Effector memory CD4-positive, alpha-beta T cell (primary cell): ENCODE data around the gene CDH20.

Source experiments
- DNase-seq, 3 donors: peaks; one replicate each; pipeline ENCODE4 v3.0.0-alpha.2; 2020
- H3K27ac ChIP-seq: 2 replicates; pipeline ENCODE4 v1.7.0; 2013; ENCODE audit warnings: mild to moderate bottlenecking, low read length, moderate library complexity; ENCODE audit not compliant: insufficient read depth, poor library complexity, severe bottlenecking
- H3K27me3 ChIP-seq: replicated peaks from 2 replicates; pipeline ENCODE4 v1.7.0; 2013; ENCODE audit warnings: mild to moderate bottlenecking, low read length; ENCODE audit not compliant: insufficient read depth, control insufficient read depth, poor library complexity, severe bottlenecking
- H3K36me3 ChIP-seq: 2 replicates; pipeline ENCODE4 v1.7.0; 2013; ENCODE audit warnings: mild to moderate bottlenecking, low read length, moderate library complexity; ENCODE audit not compliant: control insufficient read depth, insufficient read depth
- H3K4me1 ChIP-seq: 2 replicates; pipeline ENCODE4 v1.7.0; 2013; ENCODE audit warnings: low read length, mild to moderate bottlenecking; ENCODE audit not compliant: control insufficient read depth, insufficient read depth, poor library complexity, severe bottlenecking
- H3K4me3 ChIP-seq: 2 replicates; pipeline ENCODE4 v1.7.0; 2013; ENCODE audit warnings: low read length, low read depth, mild to moderate bottlenecking; ENCODE audit not compliant: insufficient read depth, poor library complexity, severe bottlenecking
- H3K9me3 ChIP-seq: 2 replicates; pipeline ENCODE4 v1.7.0; 2013; ENCODE audit warnings: mild to moderate bottlenecking, low read length, moderate library complexity; ENCODE audit not compliant: control insufficient read depth
- total RNA-seq, 3 donors: gene quantifications; one replicate each; lab custom pipeline; 2026; lab: John Stamatoyannopoulos, UW

The CDH20 gene
- total RNA-seq = 0 to 1.2 (median 0.17) reads per million in 3 donors

DNA sequence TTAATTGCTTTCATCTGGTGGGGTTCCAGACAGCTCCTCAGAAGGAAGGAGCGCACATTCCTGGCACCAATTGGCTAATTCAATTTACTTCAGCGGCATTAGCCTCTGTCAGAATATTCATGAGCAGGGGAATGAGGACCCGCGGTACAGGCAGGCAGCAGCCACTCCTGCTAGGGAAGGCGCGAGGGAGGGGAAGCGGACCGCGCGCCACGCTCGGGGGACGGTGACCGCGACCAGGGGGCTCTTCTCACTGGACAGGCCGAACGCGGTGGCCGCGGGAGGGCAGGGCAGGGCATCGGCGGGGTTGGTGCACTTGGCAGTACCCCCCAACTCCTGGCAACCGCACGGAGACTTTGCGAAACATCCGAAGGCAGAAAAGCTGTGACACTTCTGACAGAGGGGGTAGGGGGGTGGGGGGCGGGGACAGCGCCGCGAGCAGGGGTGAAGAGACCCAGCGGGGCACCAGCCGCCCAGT is at the start of gene CDH20:
Gene CDH20, plus strand, starts transcription at position 160 of the 475 bp plus-strand sequence.
- H3K36me3 ChIP-seq = no peaks in the 10 kb centered on the region
- H3K27ac ChIP-seq = no peak within 1 kb of the TSS
- H3K4me3 ChIP-seq = no peak within 1 kb of the TSS
- no peak for DNase-seq
- H3K4me1 ChIP-seq = no peaks in the 10 kb centered on the region
- no peaks in the 10 kb centered on the region for H3K27me3 ChIP-seq
- H3K9me3 ChIP-seq = no peaks in the 10 kb centered on the region

DNA sequence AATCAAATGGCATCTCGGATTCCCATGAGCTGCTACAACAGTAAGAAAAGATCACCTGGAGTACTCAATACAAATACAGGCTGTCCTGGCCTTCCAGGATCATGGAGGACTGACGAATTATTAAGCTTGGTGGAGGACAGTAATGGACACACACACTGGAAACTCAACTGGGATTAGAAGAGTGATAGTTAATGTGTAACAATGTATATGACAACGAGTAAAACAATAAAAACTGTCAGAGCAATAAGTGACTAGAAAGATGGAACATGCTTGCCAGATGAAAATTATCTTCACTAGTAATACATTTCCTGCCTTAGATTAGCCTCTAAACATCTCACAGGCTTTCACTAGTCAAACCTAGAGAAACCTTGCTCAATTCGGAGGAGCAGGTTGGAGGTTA is 49.2 kb upstream of the CDH20 start:
- no peak overlapping the region for H3K4me3 ChIP-seq
- no peaks in the 10 kb centered on the region for H3K9me3 ChIP-seq
- no peaks in the 10 kb centered on the region for H3K36me3 ChIP-seq
- no peak for DNase-seq
- H3K27ac ChIP-seq = no peak overlapping the region
- H3K27me3 ChIP-seq = no peaks in the 10 kb centered on the region
- H3K4me1 ChIP-seq = no peaks in the 10 kb centered on the region

DNA sequence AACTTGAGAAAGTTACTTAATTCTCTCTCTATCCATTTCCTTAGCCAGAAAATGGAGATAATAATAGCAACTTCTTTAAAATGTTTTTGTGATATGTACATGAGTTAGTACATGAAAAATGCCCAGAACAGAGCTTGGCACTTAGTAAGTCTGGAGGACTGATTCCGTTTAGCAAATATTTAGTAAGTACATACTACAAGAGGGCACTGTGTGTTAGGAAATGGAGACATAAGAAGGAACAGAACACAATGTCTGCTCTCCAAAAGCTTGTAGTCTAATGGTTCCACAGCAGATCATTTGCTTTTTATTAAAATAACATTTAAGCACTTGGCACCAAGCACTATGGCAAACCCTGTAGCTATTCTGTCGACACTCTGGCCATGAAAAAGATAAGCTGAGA is 47.5 kb upstream of the CDH20 start:
- Histone ChIP-seq H3K4me3 (no peak overlapping the region), H3K27me3 (no peaks in the 10 kb centered on the region), H3K27ac (no peak overlapping the region), H3K4me1 (no peaks in the 10 kb centered on the region), H3K36me3 (no peaks in the 10 kb centered on the region), H3K9me3 (no peaks in the 10 kb centered on the region)
- no peak for DNase-seq

DNA sequence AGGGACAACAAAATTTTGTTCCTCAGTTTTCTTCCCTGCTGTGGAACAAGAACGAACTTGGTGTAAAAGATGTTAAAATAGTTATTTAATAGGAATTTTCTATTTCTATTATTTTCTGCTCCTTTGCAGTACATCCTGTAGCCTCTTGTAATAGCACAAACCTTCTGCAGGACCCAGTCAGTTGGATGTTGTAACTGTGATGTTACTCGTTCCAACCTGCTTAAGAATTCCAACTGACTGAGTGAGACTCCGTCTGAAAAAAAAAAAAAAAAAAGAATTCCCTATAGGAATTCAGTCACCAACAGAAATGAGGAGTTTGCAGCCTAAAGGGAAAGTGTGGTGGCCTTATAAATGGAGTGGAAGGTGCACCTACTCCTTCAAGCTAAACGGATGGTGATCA is 46.4 kb upstream of the CDH20 start:
- Histone ChIP-seq H3K4me1 (no peaks in the 10 kb centered on the region), H3K9me3 (no peaks in the 10 kb centered on the region), H3K27me3 (no peaks in the 10 kb centered on the region), H3K27ac (no peak overlapping the region), H3K4me3 (no peak overlapping the region), H3K36me3 (no peaks in the 10 kb centered on the region)
- no peak for DNase-seq

DNA sequence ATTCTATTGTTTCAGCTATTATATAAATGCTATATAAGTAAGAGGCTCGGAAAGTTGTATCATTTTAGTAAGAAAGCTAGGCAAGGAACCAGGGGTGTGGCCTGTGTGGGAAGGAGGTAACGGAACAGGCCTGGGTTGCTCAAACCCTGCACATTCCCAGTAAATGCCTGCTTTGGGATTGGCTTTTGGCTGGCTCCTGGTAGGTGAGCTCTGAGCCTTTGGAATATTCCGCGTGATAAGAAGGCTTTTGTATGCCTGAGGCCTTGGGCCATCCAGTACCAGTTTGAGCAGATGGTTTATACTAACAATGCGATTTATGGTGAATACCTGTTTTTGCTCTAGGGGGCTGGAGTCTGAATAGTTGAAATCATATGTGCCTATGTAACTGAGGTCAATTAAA is 42.6 kb upstream of the CDH20 start:
- DNase-seq = no peak
- H3K4me1 ChIP-seq = no peaks in the 10 kb centered on the region
- H3K4me3 ChIP-seq = no peak overlapping the region
- no peaks in the 10 kb centered on the region for H3K9me3 ChIP-seq
- H3K36me3 ChIP-seq = no peaks in the 10 kb centered on the region
- H3K27ac ChIP-seq = no peak overlapping the region
- no peaks in the 10 kb centered on the region for H3K27me3 ChIP-seq

DNA sequence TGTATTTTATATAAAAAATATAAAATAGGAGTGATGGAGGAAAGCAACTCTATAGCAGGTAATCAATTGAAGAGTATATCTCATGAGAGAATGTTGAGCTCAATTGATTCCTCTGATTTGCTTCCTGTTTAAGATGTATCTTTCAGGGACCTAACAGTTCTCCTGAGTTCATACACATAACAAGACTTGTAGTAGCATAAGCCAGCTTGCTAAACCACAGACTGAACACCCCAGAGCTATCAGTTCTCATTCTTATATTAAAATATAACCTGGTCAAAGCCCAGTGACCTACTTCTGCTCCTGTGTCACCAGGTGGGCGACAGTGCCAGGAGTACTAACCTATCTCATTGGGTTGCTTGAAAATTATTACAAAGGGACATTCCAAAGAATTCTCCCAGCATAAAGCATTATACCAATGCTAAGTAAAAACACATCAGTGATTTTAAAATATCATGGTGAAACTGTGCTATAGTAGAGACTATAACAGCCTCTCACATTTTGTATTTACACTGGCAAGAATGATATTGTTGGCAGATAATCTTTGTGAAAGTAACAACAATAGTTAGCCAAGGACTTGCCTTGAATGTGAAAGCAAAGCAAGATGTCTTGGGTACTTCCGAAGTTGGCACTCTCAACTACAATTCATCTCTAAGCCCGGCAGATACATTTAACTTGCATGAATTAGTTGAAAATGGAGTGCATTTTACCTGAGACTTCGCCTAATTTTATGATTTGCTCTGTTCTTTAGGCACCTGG is 40.8 kb upstream of the CDH20 start:
- H3K9me3 ChIP-seq = no peaks in the 10 kb centered on the region
- H3K4me3 ChIP-seq = no peak overlapping the region
- no peaks in the 10 kb centered on the region for H3K4me1 ChIP-seq
- H3K27me3 ChIP-seq = no peaks in the 10 kb centered on the region
- no peak for DNase-seq
- no peaks in the 10 kb centered on the region for H3K36me3 ChIP-seq
- H3K27ac ChIP-seq = no peak overlapping the region

DNA sequence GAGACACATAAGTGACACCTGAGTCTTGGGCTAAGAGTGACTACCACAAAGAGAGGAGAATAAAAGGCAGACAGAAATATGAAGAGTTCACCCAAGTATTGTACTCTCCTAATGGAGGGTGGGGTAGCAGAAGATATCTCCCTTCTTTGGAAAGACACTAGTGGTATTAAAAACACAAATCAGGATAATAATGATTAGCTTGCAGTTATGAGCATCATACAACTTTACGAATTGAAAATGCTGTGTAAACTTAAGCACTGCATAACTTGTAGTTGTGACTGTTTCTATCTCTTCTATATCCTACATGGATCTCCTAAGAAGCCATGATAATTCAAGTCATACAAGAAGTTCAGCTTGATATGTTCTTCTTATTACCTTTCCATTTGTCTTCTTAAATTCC is 38.1 kb upstream of the CDH20 start:
- no peak for DNase-seq

DNA sequence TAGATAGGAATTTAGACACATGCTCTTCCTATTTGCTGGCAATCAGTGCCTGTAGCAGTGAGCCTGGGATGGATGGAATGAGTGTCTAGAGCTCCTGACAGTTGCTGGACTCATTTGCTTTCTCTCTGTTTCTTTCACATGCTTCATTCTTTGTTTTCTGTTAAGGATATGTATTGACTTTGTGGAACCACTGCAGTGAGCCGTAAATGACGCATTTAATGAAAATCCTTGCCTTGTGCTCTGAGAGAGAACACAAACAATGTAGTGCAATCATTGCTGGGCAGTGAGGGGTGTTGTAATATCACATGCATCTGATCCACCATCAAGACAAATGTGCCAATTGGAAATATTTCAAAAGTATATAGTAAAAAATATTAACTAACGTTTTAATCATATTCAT is 25.2 kb upstream of the CDH20 start:
- no peaks in the 10 kb centered on the region for H3K4me1 ChIP-seq
- no peaks in the 10 kb centered on the region for H3K36me3 ChIP-seq
- no peaks in the 10 kb centered on the region for H3K27me3 ChIP-seq
- DNase-seq = no peak
- no peak overlapping the region for H3K4me3 ChIP-seq
- no peaks in the 10 kb centered on the region for H3K9me3 ChIP-seq
- no peak overlapping the region for H3K27ac ChIP-seq

More for the DNA sequence above, 38.1 kb upstream of the CDH20 start:
- Histone ChIP-seq H3K27me3 (no peaks in the 10 kb centered on the region), H3K4me3 (no peak overlapping the region), H3K27ac (no peak overlapping the region), H3K9me3 (no peaks in the 10 kb centered on the region), H3K36me3 (no peaks in the 10 kb centered on the region), H3K4me1 (no peaks in the 10 kb centered on the region)

DNA sequence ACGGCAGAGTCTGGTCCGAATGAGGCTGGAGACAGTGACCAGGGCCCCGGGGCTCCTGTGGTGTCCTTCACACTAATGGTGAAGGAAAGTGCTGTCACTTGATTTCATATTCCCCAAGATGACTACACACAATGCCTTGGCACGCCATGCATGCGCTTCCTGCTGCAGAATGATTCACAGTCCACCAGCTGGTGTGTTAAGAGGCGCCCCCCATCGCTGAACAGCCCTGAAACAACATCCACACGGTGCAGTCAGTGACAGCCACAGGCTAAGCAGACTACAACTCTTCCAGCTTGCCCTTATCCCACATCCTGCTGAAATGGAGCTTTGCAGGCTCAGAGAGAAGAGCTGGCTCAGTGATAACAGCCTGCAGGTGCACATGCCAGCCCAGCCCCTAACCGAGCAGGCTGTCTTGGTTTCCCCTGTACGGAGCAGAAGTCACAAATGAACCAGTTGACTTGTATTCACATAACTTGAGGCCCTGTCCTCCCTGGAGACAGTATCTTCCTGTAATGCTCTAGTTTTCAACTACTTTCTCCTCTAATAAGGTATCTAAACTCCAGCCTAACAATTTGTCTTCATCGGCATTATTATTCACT is 24.3 kb upstream of the CDH20 start:
- H3K4me1 ChIP-seq = no peaks in the 10 kb centered on the region
- DNase-seq = no peak
- no peak overlapping the region for H3K4me3 ChIP-seq
- no peak overlapping the region for H3K27ac ChIP-seq
- no peaks in the 10 kb centered on the region for H3K9me3 ChIP-seq
- H3K36me3 ChIP-seq = no peaks in the 10 kb centered on the region
- no peaks in the 10 kb centered on the region for H3K27me3 ChIP-seq

DNA sequence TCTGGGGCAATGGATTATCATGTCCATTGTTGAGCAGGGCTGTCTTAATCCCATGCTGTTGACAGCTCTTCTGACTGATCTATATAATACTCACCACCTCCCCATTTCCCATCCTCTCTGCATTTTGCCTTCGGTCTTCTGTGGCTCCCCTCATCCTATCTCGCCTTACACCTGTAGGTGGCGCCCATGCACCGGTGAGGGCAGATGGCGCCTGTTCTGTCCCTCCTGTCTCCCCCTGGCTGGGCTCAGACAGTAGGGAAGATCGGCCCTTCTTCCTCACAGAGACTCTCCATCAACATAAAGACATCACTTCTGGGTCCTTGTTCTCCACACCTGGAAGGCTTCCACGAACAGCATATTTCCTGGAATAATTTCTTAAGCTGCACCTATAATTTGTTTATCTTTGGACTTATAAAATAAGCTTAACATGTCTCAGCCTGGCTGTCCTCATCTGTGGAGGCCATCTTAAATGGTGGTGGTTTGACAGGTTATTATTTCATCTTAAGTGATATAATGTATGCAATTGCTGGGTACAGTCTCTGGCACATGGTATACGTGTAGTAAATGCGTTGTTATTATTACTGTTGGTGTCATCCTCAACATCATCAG is 10.9 kb upstream of the CDH20 start:
- Histone ChIP-seq H3K36me3 (no peaks in the 10 kb centered on the region), H3K27me3 (no peaks in the 10 kb centered on the region)
- no peak for DNase-seq

More for the DNA sequence above, 10.9 kb upstream of the CDH20 start:
- H3K4me1 ChIP-seq = no peaks in the 10 kb centered on the region
- H3K9me3 ChIP-seq = no peaks in the 10 kb centered on the region
- no peak overlapping the region for H3K27ac ChIP-seq
- no peak overlapping the region for H3K4me3 ChIP-seq
